HEK293T (cell line): ENCODE measurements around the gene HSD17B8.

Source experiments
- CTCF ChIA-PET: fragments of 350-600 bp; formaldehyde crosslinking; extraction: SDS; loops from one replicate; lab custom pipeline; 2021; ENCODE audit warnings: antibody characterized with exemption, inconsistent platforms; lab: Yijun Ruan, JAX
- POLR2A ChIA-PET: fragments of 350-600 bp; formaldehyde crosslinking; extraction: SDS; loops from one replicate; lab custom pipeline; 2020; ENCODE audit warnings: antibody characterized with exemption, inconsistent platforms; lab: Yijun Ruan, JAX
- DNase-seq: peaks from one replicate; pipeline ENCODE4 v3.0.0; 2012; ENCODE audit warnings: mixed read lengths; ENCODE audit errors: extremely low spot score
- ARNT ChIP-seq: fragments of 450-650 bp; IDR thresholded peaks from 2 replicates; pipeline ENCODE4 v1.6.1; 2017; ENCODE audit warnings: mild to moderate bottlenecking
- BHLHE40 ChIP-seq: fragments of 450-650 bp; IDR thresholded peaks from 2 replicates; pipeline ENCODE4 v1.6.1; 2016; ENCODE audit warnings: mild to moderate bottlenecking, moderate library complexity, borderline replicate concordance
- CTBP1 ChIP-seq: fragments of 450-650 bp; IDR thresholded peaks from 2 replicates; pipeline ENCODE4 v1.6.1; 2016; ENCODE audit warnings: borderline replicate concordance
- ELF4 ChIP-seq: fragments of 450-650 bp; IDR thresholded peaks from 2 replicates; pipeline ENCODE4 v1.6.1; 2017; ENCODE audit warnings: antibody characterized with exemption
- FOXA1 ChIP-seq: fragments of 450-650 bp; IDR thresholded peaks from 2 replicates; pipeline ENCODE4 v1.6.1; 2016; ENCODE audit warnings: mild to moderate bottlenecking
- FOXK2 ChIP-seq: fragments of 450-650 bp; IDR thresholded peaks from 2 replicates; pipeline ENCODE4 v1.6.1; 2016; ENCODE audit warnings: mild to moderate bottlenecking
- FOXM1 ChIP-seq: fragments of 450-650 bp; IDR thresholded peaks from 2 replicates; pipeline ENCODE4 v1.6.1; 2017; ENCODE audit warnings: mild to moderate bottlenecking, borderline replicate concordance
- HDGF ChIP-seq: fragments of 450-650 bp; IDR thresholded peaks from 2 replicates; pipeline ENCODE4 v1.6.1; 2017; ENCODE audit warnings: antibody characterized with exemption, borderline replicate concordance
- L3MBTL2 ChIP-seq: fragments of 450-650 bp; conservative IDR thresholded peaks from 2 replicates; pipeline ENCODE4 v1.6.1; 2016; ENCODE audit warnings: mild to moderate bottlenecking
- LEF1 ChIP-seq: fragments of 450-650 bp; IDR thresholded peaks from 2 replicates; pipeline ENCODE4 v1.6.1; 2017; ENCODE audit warnings: mild to moderate bottlenecking, borderline replicate concordance
- NFRKB ChIP-seq: fragments of 450-650 bp; IDR thresholded peaks from 2 replicates; pipeline ENCODE4 v1.6.1; 2016; ENCODE audit warnings: mild to moderate bottlenecking, moderate library complexity
- SP1 ChIP-seq: fragments of 450-650 bp; IDR thresholded peaks from 2 replicates; pipeline ENCODE4 v1.6.1; 2017
- SUZ12 ChIP-seq: fragments of 450-650 bp; IDR thresholded peaks from 2 replicates; pipeline ENCODE4 v1.6.1; 2016; ENCODE audit warnings: mild to moderate bottlenecking
- TARDBP ChIP-seq: fragments of 450-650 bp; IDR thresholded peaks from 2 replicates; pipeline ENCODE4 v1.6.1; 2016
- ZNF384 ChIP-seq: fragments of 450-650 bp; IDR thresholded peaks from 2 replicates; pipeline ENCODE4 v1.6.1; 2016
- TF ChIP-seq, protein P1 (sequence below): fragments of 450-650 bp; IDR thresholded peaks from 2 replicates; pipeline ENCODE4 v1.6.1; 2016

HSD17B8 gene

DNA sequence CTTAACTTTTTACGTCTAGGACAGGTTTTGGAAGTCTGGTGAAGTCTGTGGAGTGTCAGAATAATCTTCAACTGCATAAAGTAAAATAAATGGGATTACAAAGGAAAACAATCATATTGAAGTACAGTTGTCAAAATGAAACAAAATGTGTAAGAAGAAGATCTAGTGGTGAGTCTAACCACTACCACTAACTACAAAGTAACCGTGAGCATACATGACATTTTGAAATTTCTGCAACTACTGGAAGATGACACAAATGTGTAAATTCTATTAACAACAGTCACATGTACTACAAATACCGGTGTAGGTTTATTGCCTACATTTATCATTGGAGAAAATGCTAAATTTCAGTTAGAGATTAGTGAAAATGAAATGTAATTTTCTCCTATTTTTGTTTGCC, 37.5 kb downstream of the HSD17B8 start:
- CTCF ChIA-PET: interaction anchor here (0.7 kb wide), 1 partner anchor 116 kb away, joined by 3 read pairs; no protein-coding TSS in a partner anchor

DNA sequence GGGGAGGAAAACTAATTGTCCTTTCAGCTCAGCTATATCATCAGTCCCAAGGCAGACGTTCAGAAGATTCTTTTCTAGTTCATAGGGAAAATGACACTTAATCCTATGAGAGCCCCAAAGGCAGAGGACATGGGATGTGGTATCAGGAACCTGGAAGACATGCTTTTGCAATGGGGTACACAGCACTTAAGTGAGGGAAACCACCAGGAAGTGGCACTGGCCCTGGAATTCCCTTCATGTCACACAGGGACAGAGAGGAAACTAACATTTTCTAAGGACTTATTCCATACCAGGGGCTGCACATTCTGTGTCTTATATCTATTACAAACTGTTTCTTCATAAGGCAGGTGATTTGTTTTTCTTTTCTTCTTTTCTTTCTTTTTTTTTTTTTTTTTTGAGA, 39.0 kb downstream of the HSD17B8 start:
- TF ChIP-seq TARDBP (no peak), HDGF (no peak), LEF1 (no peak), ZNF384 (no peak), ELF4 (no peak), FOXM1 (no peak), FOXK2 (no peak), SUZ12 (no peak), L3MBTL2 (no peak)
- TF ChIP-seq, protein P1, sequence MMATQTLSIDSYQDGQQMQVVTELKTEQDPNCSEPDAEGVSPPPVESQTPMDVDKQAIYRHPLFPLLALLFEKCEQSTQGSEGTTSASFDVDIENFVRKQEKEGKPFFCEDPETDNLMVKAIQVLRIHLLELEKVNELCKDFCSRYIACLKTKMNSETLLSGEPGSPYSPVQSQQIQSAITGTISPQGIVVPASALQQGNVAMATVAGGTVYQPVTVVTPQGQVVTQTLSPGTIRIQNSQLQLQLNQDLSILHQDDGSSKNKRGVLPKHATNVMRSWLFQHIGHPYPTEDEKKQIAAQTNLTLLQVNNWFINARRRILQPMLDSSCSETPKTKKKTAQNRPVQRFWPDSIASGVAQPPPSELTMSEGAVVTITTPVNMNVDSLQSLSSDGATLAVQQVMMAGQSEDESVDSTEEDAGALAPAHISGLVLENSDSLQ: no peak
- ChIA-PET CTCF (interaction anchor here (0.7 kb wide), 1 partner anchor 96 kb away, joined by 9 read pairs; no protein-coding TSS in a partner anchor), POLR2A (no interaction called here)
- DNase-seq: no peak

More for the DNA sequence above, 37.5 kb downstream of the HSD17B8 start:
- DNase-seq: no peak
- TF ChIP-seq ELF4: no peak
- TF ChIP-seq ARNT: no peak
- TF ChIP-seq, protein P1: no peak
- TF ChIP-seq ZNF384: no peak
- TF ChIP-seq FOXM1: no peak
- TF ChIP-seq SUZ12: no peak
- no peak for TF ChIP-seq BHLHE40
- TF ChIP-seq FOXA1: no peak
- POLR2A ChIA-PET: no interaction called here

DNA sequence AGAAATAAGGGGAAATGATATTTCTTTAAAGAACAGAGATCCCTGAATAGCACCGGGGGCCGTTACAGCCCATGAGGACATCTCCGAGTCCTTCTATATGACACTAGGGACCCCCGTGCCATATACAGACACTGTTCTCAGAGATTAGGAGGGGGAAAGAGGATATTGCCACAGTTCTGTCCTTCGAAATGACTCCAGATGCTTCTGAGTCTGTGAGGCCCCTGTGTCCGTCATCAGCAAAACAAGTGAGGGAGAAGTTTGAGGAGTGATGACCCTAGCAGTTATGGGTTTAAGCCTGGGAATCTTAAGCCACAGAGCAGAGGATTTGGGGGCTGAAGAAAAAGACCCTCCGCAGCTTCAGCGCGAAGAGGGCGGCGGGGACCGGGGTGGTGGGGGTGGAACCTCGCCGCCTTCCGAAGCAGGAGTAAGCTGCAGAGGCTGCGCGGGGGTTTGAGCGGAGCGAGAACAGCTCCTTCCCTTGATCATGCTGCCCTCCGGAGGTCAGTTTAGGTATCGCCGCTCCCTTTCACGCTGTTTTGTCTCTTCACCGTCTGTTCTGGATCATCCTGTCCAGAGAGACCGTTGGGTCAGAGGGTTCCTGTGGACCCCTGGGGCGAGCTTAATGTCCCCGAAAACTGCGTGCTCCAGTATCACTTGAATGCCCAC, 43.7 kb downstream of the HSD17B8 start:
- CTCF ChIA-PET: interaction anchor here (0.6 to 2.7 kb wide), 16 partner anchors 10 to 263 kb away, joined by 3 to 19 read pairs (median 4); partner anchors contain the start of genes HSD17B8 and RPS18
- POLR2A ChIA-PET: interaction anchor here (0.6 to 7.2 kb wide), 18 partner anchors 8 to 276 kb away, joined by 3 to 64 read pairs (median 8); partner anchors contain the start of genes B3GALT4, HSD17B8, RGL2 and RING1
- TF ChIP-seq NFRKB (no peak), LEF1 (no peak), HDGF (no peak), CTBP1 (no peak), SUZ12 (no peak), FOXA1 (no peak), ZNF384 (no peak), TARDBP (no peak), FOXM1 (no peak), ELF4 (no peak), SP1 (no peak), L3MBTL2 (no peak), ARNT (no peak), BHLHE40 (no peak), FOXK2 (no peak)
- TF ChIP-seq, protein P1: no peak
- peak; percentile 80 for DNase-seq

DNA sequence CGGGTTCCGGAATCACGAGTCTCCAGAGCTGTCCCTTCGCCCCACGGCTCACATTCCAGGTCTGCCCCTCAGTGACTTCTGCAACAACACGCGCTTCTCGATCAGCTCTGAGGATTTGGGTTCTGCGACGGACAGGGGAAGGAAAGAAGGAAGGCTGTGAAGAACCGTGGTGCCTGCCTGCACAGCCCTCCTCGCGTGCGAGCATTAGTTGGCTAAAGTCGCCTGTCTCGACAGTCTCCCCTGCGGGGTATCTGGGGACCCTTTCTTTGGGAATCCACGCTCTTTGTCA, 44.1 kb downstream of the HSD17B8 start:
- ChIA-PET POLR2A (interaction anchor here (0.6 to 7.2 kb wide), 17 partner anchors 9 to 277 kb away, joined by 3 to 64 read pairs (median 9); partner anchors contain the start of genes B3GALT4, HSD17B8, RGL2 and RING1), CTCF (interaction anchor here (0.6 to 2.7 kb wide), 13 partner anchors 11 to 248 kb away, joined by 3 to 19 read pairs (median 5); partner anchors contain the start of gene RPS18)
- peak; percentile 19 for DNase-seq
- TF ChIP-seq L3MBTL2 (peak; percentile 81), NFRKB (no peak)

DNA sequence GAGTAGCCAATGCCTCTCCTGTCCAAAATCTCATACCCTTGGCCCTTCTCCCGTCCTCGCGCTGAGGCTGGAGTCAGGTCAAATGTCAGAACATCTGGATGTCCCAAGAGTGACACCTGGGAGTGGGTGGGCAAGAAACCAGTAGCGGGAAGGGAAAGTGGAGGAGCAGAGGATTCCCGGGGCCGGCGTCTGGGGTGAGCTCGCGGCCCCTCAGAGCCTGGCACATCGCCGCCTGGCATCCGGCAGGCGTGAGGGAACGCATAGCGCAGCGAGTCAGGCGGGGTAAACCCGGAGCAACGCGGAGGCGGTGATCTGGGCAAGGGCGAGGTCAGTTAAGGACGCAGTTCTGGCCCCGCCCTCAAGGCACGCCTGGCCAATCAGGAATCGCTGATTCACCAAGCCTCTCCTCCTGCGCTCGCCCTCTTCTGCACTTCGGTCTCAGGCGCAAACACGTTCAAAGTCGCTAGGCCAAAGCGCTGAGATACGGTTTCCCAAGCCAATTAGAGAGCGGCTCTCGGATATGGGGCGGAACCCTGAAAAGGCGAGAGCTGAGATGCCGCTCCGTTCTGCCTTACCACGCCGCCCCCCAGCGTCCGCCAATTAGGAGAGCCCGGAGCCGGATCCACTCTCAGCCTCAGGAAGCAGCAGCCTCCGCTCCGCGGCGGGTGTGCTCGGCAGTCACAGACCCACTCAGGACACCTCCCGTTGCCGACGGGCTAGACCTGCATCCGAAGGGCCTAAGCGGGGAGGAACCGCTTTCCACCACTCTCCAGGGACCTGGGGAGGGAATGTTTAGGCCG, 44.7 kb downstream of the HSD17B8 start:
- CTCF ChIA-PET: interaction anchor here (0.6 to 2.7 kb wide), 9 partner anchors 11 to 248 kb away, joined by 3 to 19 read pairs (median 5); partner anchors contain the start of gene B3GALT4
- TF ChIP-seq BHLHE40 (no peak), CTBP1 (no peak), L3MBTL2 (peak; percentile 41; the same call in 1 of the 2 replicates), HDGF (peak; percentile 30; the same call in 1 of the 2 replicates)
- TF ChIP-seq, protein P1: peak; percentile 97
- POLR2A ChIA-PET: interaction anchor here (0.6 to 7.2 kb wide), 24 partner anchors 9 to 278 kb away, joined by 3 to 64 read pairs (median 5); partner anchors contain the start of genes B3GALT4, HSD17B8, RGL2 and RING1
- DNase-seq: peak; percentile 91
